Vagina (tissue), 2 donors: ENCODE data around the gene BAZ2B.

Experiments used
- CTCF ChIP-seq, 3 experiments: fragments of 450-650 bp in 2 of 3; fragments of 200-600 bp in 1 of 3; sonication (generic) in 1 of 3; IDR thresholded peaks; one replicate each; pipeline ENCODE4 v1.5.1; 2017 to 2019; ENCODE audit warnings: antibody characterized with exemption in 3 of 3, mild to moderate bottlenecking in 2 of 3, moderate library complexity in 2 of 3
- POLR2A ChIP-seq, 2 donors: fragments of 450-650 bp; IDR thresholded peaks; one replicate each; pipeline ENCODE4 v1.6.1; 2017; ENCODE audit warnings: antibody characterized with exemption in 2 of 2, mild to moderate bottlenecking in 2 of 2, moderate library complexity in 2 of 2

DNA sequence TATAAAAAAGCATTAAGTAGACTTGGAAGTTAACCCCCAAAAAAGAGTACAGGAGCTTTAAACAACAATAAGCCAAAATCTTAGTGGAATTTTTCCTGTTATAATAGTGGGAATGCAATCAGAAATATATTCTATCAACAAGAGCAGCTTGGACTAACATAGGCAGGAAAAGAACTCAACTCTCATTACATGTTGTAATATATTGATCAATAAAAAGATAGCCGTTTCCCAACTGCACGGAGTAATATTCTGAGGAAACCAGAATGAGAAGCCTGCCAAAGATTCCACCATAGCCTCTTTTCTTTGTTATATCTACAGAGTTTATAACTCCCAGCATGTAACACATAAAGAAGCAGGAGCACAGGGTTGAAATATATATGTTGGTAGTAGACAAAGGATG is 37.6 kb upstream of the BAZ2B start:
- TF ChIP-seq CTCF (IDR thresholded peaks at IDR 0.05) (no peak), POLR2A (IDR thresholded peaks at IDR 0.05) (no peak)
